Stimulated activated CD4-positive, alpha-beta T cell treated with anti-CD3 and anti-CD28 coated beads, TNF-alpha, amount 100 ng/mL, for 24 hours (primary cell): Measurements from ENCODE around the gene ELAC2.

Experiments
- DNase-seq, 3 experiments: peaks; one replicate each; pipeline ENCODE4 v3.0.0-alpha.2; 2020; ENCODE audit warnings: low read depth in 3 of 3

The ELAC2 gene, protein sequence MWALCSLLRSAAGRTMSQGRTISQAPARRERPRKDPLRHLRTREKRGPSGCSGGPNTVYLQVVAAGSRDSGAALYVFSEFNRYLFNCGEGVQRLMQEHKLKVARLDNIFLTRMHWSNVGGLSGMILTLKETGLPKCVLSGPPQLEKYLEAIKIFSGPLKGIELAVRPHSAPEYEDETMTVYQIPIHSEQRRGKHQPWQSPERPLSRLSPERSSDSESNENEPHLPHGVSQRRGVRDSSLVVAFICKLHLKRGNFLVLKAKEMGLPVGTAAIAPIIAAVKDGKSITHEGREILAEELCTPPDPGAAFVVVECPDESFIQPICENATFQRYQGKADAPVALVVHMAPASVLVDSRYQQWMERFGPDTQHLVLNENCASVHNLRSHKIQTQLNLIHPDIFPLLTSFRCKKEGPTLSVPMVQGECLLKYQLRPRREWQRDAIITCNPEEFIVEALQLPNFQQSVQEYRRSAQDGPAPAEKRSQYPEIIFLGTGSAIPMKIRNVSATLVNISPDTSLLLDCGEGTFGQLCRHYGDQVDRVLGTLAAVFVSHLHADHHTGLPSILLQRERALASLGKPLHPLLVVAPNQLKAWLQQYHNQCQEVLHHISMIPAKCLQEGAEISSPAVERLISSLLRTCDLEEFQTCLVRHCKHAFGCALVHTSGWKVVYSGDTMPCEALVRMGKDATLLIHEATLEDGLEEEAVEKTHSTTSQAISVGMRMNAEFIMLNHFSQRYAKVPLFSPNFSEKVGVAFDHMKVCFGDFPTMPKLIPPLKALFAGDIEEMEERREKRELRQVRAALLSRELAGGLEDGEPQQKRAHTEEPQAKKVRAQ

DNA sequence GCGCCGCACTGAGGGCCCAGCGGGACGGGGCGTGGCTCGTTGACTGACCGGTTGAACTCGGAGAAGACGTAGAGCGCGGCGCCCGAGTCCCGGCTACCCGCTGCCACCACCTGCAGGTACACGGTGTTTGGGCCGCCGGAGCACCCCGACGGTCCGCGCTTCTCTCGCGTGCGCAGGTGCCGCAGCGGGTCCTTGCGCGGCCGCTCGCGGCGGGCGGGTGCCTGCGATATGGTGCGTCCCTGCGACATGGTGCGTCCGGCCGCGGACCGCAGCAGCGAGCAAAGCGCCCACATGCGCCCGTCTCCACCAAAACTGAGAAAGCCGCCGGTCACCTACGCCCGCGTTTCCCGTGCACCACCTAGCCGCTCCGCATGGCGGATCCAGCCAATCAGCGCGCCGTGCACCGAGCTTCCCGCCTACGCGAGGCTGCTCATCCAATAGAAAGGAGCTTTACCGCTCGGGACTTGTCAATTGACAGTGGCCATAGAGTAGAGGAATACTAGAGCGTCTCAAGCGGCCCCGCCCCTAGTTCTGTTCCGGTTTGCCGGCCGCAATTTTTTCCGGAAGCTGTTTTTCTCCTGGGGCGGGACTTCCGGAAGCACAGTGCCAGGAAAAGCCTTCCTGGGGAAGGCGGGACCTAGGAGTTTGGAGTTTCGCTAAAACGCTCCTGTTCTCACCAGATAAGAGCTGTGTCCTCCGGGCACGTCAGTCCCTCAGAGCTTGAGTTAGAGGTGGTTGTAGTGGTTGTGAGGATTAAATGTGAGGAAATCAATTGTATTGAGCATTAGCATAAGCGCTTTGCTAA, at the start of gene ELAC2:
TSS of gene ELAC2 (minus strand) at position 373 of the 805 bp plus-strand sequence. CDS start at position 293, 80 bp downstream.
- DNase-seq: peak; percentile 92 to 98 (median 96)

DNA sequence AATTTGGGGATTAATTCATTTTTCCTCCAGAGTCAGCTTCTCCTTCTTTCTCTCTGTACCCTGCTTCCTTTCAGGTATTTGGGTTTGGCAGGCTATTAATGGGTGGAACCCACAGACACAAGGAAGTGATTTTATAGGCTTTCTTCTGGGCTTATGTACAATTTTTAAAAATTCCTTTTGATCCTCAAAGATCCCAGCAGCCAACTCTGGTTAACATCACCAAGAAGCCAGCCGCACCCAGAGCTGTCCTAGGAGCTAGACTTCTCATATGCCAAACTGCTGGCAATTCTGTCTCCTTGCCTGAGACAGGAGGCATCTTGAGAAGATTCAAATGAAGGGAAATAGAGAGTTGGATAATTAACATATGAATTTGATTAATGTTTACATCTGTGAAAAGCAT, 47.2 kb upstream of the ELAC2 start:
- no peak for DNase-seq

DNA sequence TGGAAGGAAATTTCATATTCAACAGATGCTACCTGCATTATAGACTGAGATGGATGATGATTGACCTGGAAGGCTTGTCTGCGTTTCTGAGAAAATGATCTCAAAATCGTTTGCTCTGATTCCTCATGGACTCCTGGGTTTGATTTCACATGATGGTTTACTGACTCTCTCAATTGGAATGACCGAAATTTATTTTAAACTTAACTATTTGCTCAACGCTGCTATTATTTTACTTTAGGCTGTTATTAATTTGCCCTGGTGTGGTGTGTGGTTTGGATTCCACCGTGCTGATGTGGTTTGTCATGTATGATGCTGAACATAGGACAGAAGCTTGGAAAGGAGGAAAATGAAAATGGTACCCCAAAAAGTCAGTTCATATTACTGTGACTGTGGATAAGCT, 37.3 kb upstream of the ELAC2 start:
- no peak for DNase-seq

DNA sequence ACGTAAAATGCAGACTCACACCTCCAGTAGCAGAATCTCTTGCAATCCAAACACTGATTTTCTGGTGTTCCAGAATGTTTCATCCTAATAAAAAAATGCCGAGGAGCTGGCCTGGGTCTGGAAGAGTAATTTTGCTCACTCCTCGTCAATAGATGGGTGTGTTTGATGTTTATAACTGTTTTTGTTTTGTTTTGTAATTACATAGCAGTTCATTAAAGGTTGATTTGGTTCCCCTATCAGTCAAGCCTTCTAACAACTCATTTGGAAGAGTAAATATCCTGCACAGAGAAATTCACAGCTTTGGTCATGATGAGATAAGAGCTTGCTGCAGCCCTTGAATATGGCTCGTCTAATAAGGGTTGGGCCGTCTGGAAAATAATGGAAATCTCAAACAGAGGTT, 36.8 kb upstream of the ELAC2 start:
- no peak for DNase-seq

DNA sequence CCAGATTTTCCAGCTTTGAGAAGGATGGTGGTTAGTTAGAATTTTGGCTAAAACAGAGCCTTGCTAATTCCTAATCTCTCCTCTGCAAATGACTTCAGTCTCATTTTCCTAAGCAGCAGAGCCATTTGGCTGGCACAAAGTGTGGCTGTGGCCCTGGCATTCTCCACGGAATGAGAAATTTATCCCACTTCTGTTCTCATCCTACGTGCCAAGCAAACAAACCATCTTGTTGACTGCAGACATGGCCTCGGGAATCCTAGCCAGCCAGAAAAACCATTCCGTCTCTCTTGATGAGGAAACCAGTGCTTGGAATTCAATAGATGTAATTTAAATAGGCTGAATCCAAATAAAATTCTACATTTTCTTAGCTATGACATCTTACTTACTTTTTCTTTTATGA, 34.1 kb upstream of the ELAC2 start:
- no peak for DNase-seq

DNA sequence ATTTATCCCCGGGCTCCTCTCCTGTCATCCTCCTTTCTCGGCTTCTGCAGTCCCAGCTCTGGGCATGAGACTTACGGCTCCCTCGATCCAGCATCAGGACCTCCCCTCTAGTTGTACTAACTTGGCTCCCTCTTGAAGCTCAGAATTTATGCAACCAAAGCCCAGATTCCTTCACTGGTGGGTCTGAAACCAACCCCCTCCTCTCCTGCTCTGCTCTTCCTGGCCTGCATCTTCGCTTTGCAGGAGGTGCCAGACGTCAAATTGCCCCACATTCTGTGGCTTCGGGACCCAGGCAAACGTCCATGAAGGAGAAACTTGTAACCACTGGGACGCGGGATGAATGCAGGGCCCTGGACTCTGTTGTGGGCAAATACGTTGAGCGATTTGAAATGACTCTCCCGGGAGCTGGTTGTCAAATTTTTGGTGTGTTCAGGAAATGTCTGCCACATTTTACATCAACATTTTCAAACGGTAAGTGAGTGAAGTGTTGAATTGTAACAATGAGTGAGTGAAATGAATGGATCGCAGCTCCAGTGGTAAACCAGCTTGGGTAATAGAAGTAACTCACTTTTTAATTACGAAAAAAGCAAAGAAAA, 29.3 kb upstream of the ELAC2 start:
- no peak for DNase-seq

DNA sequence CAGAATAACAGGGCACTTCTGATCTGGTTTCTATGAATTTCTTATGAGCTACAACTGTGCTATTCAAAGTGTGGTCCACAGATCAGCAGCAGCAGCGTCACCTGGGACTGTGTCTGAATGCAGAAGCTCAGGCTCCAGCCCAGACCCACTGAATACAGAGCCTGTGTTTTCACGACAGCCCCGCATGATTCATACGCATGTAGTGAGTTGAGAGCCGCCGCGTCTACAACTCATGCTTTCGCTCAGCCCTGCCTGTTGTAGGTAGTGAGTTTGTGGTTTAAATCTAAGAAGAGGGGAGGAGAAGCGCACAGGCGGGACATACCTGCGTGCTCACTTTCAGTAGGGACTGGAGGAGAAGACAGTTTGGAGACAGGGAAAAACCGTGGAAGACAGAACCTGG, 28.5 kb upstream of the ELAC2 start:
- no peak for DNase-seq

DNA sequence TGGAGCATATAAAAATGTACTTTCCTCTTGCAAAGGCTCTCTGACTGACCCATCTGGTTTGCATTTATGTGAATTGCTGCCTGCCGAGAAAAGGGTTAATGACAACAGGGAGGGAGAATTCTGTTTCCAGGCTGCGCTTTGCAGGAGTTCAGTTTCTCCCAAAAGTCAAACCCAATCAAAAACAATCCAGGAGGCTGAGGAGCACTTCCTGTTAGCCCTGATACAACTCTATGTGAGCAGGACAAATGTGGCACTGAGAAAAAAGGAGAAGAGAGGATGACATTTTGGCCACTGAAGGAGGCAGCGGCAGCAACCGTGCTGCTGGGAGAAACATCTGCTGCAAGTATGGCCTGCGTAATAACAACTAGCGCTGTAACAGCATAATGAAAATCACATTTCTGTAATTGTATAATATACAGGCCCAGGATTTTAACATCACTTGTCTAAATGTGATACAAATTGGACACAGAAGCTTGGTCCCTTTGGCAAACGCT, 26.8 kb upstream of the ELAC2 start:
- DNase-seq: no peak

DNA sequence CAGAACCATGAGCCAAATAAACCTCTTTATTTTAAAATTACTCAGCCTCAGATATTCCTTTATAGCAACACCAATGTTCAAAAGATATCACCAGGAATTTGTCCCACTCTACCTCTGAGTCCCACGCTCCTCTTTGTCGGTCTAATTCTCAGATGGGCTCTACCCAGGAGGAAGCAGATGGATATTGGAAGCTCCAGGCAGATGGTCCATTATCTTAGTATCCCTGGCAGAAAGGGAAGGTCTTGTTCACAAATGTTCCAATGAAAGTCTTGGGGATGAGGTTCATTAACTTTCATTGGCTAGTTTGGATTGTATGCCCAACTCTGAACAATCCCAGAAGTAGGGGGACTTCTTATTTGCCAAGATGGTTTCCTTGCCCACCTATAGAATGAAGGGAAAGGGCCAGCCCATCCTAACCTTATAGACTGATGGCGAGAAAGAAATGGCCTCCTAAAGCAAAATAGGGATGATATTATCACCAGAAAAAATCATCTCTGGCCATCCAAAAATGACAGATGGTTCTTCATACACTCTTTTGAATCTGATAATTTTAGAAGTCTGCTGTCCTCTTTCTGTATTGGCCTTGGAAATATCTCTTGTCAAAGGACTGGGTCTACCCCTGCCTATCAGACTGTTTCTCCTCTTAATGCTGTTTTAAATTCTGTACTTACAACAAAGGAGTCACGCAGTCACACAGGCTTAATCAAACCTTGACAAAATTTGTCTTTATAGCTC, 21.3 kb upstream of the ELAC2 start:
- DNase-seq: no peak

DNA sequence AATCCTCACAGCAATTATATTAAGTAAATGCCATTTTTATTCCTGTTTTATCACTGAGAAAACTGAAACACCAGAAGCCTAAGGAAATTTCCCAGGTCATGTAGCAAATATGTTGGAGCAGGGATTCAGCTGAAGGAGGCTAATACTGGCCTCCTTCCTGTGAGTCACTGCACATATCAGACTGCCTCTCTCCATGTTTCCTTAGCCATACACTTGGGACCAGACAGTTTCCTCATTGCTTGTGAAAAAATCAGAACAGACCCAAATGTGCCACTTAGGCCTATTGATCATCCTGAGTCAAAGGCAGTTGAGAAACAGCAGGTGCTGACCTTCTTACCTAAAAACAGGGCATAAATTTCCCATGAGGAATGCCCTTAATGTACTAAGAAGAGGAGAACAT, 18.9 kb upstream of the ELAC2 start:
- DNase-seq: no peak

DNA sequence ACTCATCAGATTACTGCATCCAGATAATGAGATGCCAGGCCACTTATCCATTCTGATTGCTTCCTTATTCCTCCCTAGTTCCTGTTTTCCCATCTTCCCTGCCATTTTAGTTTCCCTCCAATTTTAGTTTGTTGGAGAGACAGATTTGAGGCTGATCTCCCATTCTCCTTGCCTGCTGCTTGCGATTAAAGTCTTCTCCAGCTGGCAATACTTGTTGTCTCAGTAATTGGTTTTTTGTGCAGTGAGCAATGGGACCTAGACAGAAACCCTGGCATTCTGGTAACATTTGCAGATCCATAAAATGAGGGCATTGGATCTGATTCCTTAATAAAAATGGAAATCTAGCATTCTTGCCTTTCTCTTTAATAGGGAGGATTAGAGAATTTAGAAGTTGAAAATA, 17.6 kb upstream of the ELAC2 start:
- no peak for DNase-seq

DNA sequence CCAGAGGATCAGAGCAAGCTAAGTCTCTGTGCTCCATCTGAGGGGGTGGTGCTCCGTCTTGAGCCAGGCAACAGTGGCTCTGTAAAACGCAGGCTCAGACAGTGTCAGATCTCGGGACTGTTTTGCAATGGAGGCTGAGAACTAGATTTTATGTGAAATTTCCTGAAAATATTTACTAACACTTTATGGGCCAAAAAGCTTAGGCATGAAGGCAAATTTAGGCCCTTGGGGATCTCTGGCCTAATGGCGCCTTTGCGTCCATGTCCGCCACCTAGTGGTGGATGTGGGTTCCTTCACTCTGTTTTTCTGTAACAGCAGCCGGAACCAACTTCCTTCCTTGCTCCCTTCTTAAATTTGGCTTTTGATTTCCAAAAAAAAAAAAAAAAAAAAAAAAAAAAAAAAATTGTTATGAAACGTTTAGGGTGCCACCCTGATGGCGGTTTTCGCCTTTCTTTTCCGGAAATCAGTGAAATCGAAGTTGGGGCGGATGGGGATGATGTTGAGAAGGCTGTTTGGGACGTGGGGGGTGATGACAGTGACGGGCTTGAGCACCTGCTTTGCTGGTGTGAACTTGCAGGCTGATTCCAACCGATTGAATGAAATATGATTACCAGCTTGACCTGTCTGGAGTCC, 14.0 kb upstream of the ELAC2 start:
- DNase-seq: peak; percentile 14 to 29 (median 27)

DNA sequence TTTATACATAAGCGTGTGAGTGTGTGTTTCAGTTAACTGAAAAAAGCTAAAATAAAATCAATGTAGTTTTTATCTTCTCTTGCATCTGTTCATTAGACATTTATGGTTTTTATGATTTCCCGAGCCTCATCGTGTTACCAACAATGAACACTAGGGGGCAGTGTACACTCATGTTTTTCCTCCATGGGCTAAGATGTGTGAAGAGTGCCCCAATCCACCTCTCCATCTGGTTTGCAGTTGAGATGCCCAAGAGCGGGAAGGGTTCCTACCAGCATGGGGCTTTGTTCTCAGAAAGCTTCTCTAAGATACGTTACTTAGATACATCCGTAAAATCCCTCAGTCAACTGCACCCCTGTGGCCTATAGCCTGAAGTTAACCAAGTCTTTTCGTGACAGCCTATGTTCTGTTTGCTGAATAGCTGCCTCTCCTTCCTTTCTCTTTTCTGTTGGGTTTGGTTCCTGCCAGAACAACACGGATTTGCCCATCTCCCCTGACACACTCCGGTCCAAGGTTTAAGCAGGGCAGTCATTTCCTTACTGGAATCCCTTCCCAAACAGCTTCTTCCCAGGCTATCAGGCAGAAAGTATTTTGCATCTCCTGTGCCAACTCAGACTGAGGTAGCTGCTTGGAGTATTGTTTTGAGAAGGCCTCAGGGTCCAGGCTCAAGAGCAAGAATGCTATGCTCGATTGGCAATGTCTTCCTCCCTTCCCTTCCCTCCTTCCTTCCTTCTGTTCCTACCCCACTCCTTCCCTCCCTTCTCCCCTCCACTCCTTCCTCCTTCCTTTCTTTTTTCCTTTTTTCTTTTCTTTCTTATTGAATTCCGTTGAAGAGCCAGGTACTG, 12.9 kb upstream of the ELAC2 start:
- DNase-seq: peak; percentile 11 to 38 (median 11)

DNA sequence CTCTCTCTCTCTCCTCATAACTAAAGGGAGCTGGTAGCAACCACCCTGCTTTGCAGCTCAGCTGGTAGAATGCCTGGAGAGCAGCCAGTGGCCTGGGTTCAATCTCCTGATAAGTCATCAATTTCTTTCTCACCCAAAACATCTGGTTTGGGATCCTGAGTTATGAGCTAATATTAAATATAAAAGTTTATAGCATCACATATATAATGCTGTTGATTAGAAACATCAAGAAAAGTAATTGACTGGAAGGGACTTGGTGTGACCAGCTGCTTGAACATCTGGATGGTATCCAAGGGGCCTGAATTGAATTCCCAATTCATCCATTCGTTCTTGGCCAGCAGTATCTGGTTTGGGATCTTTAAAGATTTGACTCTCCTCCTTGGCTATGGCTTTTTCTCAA, 12.2 kb upstream of the ELAC2 start:
- no peak for DNase-seq

DNA sequence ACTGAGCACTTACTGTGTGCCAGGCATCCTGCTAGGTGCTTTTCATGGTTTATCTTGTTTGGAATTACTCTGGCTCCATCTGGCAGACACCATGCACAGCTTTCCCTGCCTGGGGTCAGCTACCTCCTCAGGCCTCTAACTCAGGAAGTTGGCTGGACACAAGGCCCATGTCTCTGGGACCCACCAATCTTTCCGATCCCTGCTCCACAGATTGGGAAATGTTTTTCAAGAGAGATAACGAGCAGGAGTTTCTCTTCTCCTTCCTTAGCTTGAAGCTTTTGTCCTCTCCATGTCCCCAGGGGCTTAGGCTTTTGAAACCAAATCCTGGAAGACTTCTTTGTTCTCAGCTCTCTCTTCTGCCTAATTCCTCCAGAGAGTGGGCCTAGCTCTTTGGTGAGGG, 11.5 kb upstream of the ELAC2 start:
- no peak for DNase-seq

DNA sequence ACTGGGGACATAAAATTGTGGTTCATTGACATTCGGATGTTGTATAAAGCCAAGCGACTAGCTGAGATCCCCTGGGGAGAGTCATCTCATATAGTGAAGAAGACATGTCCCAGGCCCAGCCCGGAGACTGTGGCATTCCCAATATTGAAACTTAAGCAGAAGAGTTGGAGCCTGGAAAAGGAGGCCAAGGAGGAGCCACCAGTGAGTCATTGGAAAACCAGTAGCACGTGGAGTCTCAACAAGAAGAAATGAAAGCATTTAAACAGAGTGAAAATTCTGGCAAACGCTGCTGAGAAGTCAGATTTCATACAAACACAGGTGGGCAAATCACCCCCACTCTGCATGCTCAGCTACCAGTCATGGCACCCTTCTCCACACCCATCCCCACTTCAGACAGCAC, 9.4 kb upstream of the ELAC2 start:
- no peak for DNase-seq

DNA sequence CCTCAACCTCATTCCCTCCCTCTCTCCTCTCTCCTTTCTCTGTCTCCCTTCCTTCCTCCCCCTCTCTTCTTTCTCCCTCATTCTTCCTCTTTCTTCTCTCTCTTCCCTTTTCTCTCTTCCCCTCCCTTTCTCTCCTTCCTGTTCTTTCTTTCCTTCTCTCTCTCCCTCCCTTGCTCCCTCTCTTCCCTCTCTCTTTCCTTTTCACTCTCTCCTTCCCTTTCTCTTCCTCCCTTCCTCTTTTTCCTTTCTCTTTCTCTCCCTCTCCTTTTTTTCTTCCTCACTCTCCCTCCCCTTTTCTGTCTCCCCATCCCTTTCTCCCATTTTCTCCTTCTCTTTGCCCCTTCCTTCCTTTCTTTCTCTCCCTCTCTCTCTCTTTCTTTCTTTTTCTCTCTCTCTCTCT, 7.9 kb upstream of the ELAC2 start:
- no peak for DNase-seq

DNA sequence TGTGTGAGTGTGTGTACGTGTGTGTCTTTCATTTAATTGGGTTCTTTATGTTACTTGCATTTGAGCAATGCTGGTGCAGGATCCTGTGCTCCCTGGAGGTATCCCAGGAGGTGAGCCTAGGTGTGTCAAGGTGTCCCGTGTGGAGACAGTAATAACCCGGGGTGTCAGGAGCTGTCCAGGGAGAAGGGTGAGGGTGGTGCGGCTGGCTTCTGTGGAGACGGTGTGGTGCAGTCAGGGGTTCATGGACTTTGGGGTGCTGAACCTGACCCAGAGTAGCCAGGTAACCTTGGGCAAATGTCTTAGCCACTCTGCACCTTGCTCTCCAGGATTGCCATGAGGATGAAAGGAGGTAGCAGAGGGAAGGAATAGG, 7.4 kb upstream of the ELAC2 start:
- DNase-seq: no peak

DNA sequence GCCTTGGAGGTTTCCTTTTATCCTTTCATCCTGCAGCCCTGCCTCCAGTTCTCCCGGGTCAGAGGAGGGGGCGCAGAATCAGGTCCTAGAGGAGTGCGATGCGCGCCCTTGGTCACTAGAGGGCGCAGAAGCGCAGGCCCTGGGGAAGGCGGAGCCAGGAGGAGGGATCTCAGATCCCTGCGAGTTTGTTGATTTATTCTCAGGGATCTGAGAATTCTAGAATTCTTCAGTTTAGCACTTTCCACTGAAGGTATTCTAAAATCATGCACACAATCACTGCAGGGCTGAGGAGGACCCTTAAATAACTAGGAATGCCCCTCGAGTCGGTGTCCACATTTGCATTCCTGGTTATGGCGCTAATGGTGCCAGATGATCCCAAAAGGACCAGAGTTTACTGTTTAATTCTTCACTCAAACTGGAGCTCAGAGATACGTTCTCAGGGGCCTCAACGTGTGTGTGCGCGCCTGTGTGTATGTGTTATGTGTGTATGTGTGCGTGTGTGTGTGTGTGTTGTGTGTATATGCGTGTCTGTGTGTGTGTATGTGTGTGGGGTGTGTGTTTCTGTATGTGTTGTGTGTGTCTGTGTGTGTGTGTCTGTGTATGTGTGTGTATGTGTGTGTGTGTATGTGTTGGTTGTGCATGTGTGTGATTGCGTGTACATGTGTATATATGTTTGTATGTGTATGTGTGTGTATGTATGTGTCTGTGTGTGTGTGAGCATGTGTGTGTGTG, 6.9 kb upstream of the ELAC2 start:
- DNase-seq: peak; percentile 36 to 60 (median 38)
